Ureter (tissue), 1 donor: ENCODE data around the gene SERTAD3. TPM values are rescaled to one million over a fixed set of nuclear protein-coding genes. Genes with fewer than 3 reads are reported as not detected.

ENCODE experiments used
- DNase-seq: peaks from one replicate; pipeline ENCODE4 v3.0.0-alpha.2; 2020; ENCODE audit warnings: low spot score
- total RNA-seq: library from RNA; stranded (reverse); gene quantifications from one replicate; pipeline ENCODE4 v1.2.4, GENCODE V29; 2023
- donor health status: DM: yes; HTN: yes; CAD: no.

SERTAD3 gene
- total RNA-seq, 1 donor from 2014 or later = 34.3 TPM

DNA sequence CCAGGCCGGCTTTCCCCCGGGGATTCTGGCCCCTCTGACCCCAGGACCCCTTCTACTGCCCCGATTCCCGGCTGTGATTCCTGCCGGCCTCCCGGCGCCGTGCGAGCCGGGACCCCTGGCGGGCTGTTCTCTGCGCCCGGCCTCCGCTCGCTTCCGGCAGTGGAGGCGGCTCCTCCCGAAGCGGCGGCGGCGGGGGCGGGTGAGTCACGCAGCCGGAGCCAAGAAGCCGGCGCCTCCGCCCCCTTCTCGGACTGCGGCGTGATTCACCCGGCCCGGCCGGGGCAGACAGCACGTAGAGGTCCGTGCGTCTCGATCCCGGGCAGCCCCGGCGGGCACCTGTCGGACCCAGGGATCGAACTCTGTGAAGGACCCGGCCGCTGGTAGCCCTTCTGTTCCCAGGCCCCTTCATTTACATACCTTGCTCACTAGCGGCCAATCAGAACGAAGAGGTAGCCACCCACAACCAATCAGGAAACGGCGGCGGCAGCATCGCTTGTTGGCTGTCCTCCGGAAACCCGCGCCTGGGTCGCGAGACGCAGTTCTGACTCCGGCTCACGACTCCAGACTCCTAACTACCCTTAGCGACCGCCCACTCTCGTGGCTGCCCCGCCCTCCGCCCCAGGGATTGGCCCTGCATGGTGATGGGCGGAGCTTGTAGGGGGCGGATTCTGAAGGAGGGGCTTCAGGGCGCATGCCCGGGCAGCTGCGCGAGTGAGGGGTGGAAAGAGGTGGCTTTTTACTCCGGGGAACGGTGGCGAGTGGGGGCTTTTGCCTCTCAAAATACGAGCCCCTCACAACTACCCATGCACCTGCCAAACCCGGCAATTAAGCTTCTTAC, 18.5 kb downstream of the SERTAD3 start, which contains the start of gene SERTAD1:
TSS of gene SERTAD1 (minus strand) at position 543 of the 838 bp plus-strand sequence. CDS start 2,446 bp downstream, outside the sequence.
- DNase-seq = peak; percentile 100

DNA sequence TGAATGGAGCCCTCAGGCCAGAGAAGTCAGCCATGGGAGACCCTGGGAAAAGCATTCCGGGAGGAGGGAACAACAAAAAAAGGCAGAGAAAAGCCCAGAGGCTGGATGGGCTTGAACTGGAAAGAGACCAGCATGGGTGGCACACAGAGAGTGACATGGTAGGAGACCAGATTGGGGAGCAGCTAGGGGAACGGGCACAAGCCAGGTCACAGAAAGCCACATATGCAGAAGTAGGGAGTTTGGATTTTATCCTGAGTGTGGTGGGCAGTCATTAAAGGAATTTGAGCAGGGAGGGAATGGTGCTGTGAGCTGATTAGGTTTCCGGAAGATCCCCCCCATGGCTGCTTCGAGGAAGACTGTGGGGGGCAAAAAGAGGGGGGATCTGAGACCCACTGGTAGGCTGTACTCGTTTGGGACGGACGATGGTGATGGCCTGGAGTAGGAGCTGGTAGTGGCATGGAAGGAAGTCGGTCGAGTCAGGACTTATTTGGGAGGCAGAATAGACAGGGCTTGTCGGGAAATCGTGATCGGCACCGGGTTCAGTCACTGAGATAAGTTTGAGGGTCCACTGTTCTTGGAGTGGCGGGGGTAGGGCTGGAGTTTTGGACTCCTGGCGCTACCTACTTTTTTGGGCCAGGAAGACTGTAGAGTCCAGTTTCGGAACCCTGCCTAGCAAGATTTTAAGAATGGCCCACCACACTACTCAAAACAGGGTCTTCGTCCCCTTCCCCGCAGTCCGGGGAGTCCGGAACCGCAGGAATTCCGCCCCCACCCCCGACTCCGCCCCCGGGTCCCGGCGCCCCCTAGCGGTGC, 19.3 kb downstream of the SERTAD3 start:
- DNase-seq = no peak

DNA sequence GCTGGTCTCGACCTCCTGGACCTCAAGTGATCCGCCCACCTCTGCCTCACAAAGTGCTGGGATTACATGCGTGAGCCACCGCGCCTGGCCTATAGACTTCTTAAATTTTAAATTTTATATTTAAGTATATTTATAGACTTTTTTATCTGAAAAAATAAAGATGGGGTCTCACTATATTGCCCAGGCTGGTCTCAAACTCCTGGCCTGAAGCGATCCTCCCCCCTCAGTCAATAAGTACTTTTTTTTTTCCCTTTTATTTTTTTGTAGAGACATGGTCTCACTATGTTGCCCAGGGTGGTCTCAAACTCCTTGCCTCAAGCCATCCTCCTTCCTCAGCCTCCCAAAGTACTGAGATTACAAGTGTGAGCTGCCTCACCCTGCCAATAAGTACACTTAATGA, 20.2 kb downstream of the SERTAD3 start:
- no peak for DNase-seq

DNA sequence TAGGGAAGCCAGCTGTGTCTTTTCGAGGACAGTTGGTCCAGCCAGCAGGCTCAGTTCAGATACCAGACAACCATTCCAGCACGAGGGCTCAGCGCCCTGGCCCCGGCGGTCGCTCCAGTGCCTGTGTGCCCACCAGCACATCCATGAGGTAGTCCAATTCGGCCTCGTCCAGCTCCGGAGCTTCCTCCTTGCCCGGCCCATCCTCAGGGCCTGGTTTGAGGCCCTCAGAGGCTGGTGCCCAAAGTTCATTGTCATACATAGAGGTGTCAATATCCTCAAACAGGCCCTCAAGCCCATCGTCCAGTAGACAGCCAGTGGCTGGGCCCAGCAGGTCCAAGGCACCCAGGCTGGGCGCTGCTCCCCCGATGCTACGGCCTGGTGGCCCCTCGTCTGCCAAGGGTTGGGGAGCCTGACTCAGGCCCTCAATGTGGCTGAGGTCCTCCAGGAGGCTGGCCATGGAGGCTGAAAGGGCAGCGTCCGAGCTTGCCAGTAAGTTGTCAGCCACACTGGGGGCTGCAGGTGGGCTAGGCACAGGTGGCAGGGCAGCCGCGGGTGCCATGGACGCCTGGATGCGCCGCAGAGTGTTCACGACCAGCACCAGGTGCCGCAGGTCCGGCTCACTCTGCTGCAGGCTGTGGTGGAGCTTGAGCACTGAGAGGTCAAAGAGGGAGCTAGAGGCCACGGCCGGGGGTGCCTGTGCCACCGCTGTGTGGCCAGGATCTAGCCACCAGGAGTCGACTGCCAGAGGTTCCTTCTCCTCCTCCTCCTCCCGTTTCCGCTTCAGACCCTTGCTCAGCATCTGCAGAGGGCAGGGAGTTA, 21.2 kb downstream of the SERTAD3 start:
- no peak for DNase-seq

DNA sequence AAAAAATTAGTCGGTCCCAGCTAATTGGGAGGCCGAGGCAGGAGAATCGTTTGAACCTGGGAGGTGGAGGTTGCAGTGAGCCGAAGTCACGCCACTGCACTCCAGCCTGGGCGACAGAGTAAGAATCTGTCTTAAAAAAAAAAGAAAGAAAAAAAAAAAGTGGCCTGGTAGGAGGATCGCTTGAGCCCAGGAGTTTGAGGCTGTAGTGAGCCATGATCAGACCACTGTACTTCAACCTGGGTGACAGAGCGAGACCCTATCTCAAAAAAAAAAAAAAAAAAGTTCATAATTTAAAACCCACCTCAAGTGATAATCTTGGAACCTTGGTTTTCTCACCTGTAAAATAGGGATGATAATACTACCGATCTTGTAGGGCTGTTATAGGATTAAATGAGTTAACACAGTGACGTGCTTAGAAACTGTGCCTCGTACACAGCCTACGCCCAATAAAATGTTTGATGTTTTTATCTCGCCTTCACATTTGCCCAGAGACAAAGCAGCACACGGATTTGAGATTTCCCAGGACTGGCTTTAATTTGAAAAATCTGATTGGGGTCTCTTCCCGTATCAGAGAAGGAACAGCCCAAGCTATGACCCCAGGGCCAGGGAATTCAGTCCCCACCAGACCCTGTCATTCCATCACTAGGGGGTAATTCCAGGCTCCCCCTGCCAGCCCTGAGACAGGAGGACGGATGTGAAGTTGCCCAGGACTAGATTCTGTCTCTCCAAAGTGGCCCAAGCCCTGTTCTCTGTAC, 22.0 kb downstream of the SERTAD3 start:
- no peak for DNase-seq

DNA sequence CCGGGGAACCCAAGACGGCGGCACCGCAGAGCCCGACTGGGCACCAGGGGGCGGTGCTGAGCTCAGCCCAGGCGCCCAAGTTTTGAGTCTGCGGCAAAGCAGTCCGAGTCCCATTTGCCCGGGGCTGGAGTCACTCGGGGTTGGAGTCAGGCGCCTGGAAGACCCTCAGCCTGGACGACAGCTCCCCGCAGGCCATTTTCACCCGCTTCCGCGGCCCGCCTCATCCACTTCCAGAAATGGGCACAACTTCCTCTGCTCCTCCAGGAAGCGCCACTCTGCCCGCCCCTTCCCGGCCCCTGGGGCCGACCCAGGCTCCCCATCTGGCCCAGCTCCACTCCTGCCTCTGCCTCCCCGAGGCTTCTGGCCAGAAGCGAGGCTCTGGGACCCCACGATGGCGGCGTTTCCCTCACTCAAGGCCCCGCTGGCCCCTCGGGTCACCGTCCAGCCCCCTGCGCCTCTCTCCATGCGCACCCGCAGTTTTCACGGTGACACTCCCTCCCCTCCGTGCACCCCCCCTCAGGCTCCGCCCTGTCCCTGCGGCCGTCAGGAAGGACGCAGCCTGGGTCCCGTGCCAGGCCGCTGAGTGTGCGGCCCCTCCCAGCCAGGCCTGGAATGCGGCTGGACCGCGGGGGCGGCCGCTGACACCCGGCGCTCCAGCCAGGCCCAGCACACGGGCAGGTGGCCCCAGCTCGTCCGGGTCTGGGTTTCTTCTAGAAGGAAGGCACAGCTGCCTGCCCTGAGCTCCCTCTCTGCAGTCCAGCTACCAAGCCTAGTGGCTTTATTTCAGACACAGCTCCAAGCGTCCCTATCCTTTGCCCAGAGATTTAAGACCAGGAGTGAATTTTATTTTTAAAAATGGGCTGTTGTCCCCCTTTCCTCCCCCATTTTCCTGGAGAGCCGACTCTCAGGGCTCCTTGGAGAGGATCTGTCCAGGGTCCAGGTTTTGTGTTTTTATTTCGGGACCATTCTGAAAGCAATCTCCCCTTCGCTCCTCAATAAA, 23.1 kb downstream of the SERTAD3 start:
- DNase-seq = peak; percentile 95

DNA sequence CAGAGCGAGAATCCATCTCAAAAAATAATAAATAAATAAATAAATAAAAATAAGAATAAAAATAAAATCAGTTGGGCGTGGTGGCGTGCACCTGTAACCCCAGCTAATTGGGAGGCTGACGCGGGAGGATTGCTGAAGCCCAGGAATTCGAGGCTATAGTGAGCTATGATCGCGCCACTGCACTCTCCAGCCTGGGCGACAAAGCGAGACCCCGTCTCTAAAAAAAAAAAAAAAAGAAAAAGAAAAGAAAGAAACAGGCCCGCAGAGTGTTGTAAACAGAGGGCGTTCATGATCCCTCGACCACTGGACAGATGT, 23.7 kb downstream of the SERTAD3 start:
- no peak for DNase-seq

DNA sequence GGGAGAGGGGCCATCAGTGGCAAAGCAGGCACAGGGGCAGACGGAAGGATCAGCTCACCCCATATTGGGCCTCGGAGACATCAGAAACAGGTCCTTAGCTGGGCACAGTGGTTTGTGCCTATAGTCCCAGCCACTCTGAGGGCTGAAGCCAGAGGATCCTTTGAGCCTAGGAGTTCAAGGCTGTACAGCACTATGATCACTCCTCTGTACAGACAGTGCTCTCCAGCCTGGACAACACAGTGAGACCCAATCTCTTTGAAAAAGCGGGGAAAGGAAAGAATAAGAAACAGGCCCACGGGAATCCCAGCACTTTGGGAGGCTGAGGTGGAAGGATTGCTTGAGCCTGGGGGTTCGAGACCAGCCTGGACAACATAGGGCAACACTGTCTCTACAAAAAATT, 24.4 kb downstream of the SERTAD3 start:
- DNase-seq = no peak

DNA sequence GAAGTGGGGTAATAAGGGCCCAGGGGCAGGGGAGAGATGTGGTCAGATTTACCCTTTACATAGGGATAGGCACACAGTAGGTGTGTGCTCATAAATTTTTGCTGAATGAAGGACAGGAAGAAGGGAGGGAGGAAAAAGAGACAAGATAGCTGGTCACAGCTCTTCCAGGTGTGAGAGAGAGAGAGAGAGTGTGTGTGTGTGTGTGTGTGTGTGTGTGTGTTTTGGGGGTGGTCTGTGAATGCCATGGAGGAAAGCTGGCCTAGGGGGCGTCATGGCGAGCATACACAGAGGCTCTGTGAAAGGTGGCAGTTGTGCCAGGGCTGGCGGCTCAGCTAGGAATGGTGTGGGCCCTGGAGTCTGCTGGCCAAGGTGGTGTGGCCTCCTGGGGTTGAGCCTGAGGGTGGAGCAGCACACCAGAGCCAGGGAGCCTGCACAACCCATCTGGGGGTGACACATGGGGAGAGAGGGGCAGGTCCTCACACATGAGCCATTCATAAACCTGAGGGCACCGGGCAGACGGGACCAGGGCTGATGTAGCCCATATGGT, 25.0 kb downstream of the SERTAD3 start:
- DNase-seq = no peak

DNA sequence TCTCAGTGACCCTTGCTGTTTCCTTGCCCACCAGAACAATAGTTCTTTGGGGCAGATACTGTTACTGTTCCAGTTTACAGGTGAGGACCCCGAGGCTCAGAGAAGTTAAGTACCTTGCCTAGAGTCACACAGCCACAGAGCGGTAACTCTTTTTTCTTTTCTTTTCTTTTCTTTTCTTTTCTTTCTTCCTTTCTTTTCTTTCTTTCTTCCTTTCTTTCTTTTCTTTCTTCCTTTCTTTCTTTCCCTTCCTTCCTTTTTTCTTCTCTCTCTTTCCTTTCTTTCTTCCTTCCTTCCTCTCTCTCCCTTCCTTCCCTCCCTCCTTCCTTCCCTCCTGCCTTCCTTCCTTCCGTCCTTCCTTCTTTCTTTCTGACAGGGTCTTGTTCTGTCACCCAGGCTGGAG, 26.1 kb downstream of the SERTAD3 start:
- no peak for DNase-seq

DNA sequence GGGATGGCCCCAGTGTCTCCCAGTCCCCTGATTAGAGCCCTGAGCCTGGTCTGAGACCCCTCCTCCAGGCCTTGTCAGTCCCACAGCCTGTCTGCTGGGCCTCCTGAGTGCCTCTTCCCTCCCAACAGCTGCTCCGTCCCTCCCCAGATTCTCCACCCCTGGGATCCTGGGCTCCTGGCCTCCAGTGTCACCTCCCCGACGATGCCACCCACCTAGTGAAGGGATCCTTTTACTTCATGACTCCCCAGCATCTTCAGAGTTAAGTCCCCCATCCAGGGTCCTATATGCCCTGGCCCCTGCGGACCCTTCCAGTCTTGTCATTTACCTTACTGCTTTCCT, 26.5 kb downstream of the SERTAD3 start:
- no peak for DNase-seq

DNA sequence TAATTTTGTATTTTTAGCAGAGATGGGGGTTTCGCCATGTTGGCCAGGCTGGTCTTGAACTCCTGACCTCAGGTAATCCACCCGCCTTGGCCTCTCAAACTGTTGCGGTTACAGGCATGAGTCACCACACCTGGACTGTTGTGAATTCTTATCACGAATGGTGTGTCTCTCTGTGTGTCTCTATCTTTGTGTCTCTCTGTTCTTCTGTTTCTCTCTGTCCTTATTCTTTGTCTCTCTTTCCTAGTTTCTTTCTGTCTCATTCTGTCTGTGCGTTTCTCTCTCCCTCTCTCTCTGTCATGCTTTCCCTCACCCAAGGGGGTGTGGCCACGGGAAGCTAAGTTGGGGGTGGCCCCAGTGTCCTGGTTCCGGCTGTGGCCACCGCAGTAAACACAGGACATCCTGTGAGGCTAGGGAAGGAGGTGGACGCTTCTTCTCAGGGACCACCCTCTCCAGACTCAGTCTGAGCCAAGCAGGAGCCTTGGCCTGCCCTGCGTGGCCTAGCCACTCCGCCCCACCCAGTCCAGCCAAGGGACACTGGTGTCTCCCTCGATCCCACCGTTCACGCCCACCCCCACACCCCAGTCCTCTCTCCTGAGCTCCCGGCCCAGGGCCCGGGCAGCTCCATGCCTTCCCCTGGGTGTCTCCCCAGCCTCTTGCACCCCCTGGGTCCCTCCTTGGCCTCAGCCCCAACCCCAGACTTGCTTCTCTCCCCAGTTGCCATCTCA, 27.1 kb downstream of the SERTAD3 start:
- DNase-seq = no peak

DNA sequence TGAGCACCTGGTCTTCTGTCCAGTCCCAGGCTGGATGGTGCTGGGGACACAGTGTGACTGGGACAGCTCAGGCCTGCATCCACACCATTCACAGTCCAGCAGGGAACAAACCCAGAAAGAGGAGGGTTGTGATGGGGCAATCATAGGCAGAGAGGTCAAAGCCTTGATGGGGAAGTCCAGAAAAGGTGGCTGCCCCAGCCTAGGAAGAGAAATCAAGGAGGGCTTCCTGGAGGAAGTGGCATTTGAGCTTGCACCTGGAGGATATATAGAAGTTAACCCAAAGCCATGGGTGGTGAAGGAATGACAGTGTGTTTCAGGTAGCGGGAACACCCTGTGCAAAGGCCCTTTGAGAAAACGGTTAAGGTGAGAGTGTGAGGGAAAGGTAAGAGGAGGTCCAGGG, 28.4 kb downstream of the SERTAD3 start:
- DNase-seq = no peak

DNA sequence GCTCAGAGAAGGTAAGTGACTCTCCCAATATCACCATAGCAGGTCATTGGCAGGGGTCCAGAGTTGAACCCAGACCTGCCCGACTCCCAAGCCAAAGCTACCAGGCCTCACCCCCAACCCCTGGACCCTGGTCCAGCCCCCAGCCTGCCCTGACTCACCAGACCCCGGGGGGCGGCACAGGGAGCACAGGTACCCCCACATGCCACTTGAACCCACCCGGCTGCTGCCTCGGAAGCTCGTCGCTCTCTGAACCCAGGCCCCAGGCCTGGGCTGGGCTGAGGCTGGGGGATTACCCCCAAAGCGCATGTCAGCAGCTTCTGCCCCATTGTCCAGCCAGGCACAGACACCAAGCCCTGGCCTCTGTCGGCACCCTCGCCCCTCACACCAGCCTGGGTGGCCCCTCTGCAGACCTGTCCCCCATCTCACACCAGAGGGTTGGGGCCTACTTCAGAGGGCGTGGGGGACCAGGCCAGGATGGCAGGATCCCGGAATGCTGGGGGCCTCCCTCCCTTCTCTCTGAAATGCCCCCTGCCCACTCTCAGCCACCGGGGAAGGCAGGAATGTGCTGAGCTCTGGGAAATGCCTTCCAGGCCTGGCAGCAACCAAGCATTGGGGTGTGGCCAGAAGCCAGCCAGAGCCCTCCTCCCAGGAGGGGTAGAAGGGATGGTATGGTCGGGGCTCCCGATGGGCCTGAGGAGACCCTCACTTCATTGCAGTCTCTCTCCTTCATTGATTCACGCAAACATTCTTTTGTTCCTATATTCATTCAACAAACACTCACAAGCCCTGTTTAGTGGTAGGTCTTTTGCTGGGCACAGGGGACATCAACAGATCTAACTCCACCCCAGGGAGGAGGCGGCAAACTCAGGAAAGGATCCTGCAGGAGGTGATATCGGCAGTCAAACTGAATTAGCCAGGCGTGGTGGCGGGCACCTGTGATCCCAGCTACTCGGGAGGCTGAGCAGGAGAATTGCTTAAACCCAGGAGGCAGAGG, 29.3 kb downstream of the SERTAD3 start:
- no peak for DNase-seq

DNA sequence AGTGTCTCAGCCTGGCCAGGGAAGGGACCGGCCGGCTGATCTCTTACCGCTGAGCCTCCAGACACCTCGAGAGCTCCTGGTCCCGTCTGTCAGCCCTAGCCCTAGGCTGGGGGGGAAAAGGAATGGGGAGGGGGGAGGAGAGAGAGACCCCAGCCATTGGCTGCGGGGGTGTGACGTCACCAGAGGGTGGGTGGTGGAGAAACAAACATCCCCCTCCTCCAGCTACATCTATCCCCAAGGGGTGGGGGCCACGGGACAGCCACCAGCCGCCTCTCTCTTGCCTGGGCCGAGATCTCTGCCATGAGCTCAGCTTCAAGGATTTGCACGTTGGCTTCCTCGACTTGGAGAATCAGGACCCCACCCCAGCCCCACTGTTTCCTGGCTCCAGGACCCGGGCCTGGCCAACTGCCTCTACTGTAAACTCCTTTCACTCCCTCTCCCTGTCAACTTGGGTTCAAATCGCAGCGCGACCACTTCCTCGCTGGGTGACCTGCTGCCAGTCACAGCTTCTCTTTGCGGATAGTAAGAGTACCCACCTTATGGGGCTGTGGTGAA, 30.8 kb downstream of the SERTAD3 start, which contains the start of gene PRX:
TSS of gene PRX (minus strand) at position 88 of the 555 bp plus-strand sequence. CDS start 5,446 bp downstream, outside the sequence.
- no peak for DNase-seq

DNA sequence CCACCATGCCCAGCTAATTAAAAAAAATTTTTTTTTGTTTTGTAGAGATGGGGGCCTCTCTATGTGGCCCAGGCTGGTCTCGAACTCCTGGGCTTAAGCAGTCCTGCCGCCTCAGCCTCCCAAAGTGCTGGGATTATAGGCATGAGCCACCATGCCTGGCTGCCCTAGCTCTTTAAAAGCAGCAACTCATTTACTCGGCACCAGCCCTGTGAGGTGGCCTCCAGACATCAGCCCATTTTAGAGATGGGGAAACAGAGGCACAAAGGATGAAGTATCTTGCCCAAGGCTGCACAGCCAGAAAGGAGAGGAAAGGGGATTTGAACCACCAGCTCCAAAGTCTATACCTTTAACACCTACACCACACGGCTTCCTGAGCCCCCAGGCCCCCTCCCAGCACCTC, 31.3 kb downstream of the SERTAD3 start:
- DNase-seq = no peak

DNA sequence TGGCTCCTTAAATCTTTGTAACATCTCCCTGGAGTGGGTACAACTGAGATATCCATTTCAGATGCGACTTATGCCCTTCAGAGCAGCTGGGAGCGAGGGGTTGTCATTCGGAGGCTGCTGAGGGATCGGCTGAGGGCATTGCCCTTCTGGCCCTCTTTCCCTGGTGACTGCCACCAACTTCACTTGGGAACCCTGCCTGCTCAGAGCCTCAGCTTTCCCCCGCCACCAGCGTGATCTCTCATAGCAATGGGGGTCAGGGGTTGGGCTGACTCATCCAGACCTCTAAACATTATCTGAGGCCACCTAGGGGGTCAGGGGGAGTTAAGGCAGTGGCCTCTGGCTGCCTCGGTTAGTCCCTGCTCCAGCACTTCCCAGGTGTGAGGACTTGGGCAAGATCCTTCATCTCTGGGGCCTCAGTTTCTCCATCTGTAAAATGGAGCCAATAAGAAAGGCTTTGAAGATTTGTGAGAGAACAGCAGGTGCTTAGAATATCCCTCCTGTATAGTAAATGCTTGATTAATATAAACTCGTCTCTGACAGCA, 32.1 kb downstream of the SERTAD3 start:
- no peak for DNase-seq
